ENCODE results near the gene ELOA.

DNA sequence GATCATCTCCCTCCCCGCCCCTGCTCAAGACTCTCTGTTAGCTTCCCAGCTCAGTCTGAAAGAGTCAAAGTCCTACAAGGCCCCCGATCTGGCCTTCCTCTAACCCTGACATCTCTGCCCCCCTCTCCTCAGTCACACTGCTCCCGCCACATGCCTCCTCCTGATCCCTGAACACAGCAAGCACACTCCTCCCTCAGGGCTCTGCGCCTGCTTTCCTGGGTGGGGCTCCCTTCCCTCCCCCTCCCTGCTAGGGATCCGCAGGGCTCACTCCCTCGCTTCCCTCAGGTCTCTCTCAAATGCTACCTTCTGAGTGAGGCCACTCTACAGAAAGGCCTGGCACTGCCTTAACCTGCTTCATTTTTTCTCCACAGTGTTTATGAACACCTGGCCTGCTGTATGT, 63.0 kb downstream of the ELOA start:
- TF ChIP-seq, protein P1, sequence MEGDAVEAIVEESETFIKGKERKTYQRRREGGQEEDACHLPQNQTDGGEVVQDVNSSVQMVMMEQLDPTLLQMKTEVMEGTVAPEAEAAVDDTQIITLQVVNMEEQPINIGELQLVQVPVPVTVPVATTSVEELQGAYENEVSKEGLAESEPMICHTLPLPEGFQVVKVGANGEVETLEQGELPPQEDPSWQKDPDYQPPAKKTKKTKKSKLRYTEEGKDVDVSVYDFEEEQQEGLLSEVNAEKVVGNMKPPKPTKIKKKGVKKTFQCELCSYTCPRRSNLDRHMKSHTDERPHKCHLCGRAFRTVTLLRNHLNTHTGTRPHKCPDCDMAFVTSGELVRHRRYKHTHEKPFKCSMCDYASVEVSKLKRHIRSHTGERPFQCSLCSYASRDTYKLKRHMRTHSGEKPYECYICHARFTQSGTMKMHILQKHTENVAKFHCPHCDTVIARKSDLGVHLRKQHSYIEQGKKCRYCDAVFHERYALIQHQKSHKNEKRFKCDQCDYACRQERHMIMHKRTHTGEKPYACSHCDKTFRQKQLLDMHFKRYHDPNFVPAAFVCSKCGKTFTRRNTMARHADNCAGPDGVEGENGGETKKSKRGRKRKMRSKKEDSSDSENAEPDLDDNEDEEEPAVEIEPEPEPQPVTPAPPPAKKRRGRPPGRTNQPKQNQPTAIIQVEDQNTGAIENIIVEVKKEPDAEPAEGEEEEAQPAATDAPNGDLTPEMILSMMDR (conservative IDR thresholded peaks at IDR 0.05; ENCODE audit: low read depth, low read length): no peak
- TF ChIP-seq EZH2 (IDR thresholded peaks at IDR 0.05; ENCODE audit: borderline replicate concordance, low read depth, low read length, poor library complexity, severe bottlenecking): no peak

All from A673 (cell line).